H9 (cell line): ENCODE results near the gene BAZ1B. TPM values are rescaled to one million over a fixed set of nuclear protein-coding genes. Genes with fewer than 3 reads are reported as not detected.

ENCODE experiments used
- DNase-seq: peaks from one replicate; pipeline ENCODE4 v3.0.0-alpha.2; 2017
- H2AFZ ChIP-seq: one replicate; pipeline ENCODE4 v1.6.1; 2013; ENCODE audit warnings: mild to moderate bottlenecking, low read length, control low read depth, moderate library complexity
- H2AK5ac ChIP-seq: 2 replicates; pipeline ENCODE4 v1.6.1; 2013; ENCODE audit warnings: low read length, control low read depth, mixed read lengths; ENCODE audit not compliant: insufficient read length
- H2BK120ac ChIP-seq: one replicate; pipeline ENCODE4 v1.6.1; 2013; ENCODE audit warnings: low read depth, mild to moderate bottlenecking, low read length, control low read depth, inconsistent platforms; ENCODE audit not compliant: poor library complexity, severe bottlenecking
- H2BK12ac ChIP-seq: 2 replicates; pipeline ENCODE4 v1.6.1; 2013; ENCODE audit warnings: low read length, control low read depth, mixed read lengths, low read depth; ENCODE audit not compliant: insufficient read length
- H2BK15ac ChIP-seq: 2 replicates; pipeline ENCODE4 v1.6.1; 2013; ENCODE audit warnings: low read depth, low read length, control low read depth
- H2BK20ac ChIP-seq: one replicate; pipeline ENCODE4 v1.6.1; 2013; ENCODE audit warnings: low read depth, mild to moderate bottlenecking, low read length, control low read depth, inconsistent platforms; ENCODE audit not compliant: poor library complexity, severe bottlenecking
- H2BK5ac ChIP-seq: 2 replicates; pipeline ENCODE4 v1.6.1; 2013; ENCODE audit warnings: low read length, control low read depth, mixed read lengths; ENCODE audit not compliant: insufficient read length
- H3K14ac ChIP-seq: 2 replicates; pipeline ENCODE4 v1.6.1; 2013; ENCODE audit warnings: low read length, control low read depth; ENCODE audit not compliant: insufficient read depth
- H3K18ac ChIP-seq: 2 replicates; pipeline ENCODE4 v1.6.1; 2013; ENCODE audit warnings: low read depth, mild to moderate bottlenecking, mixed read lengths, low read length, control low read depth; ENCODE audit not compliant: insufficient read length
- H3K23ac ChIP-seq: 2 replicates; pipeline ENCODE4 v1.6.1; 2013; ENCODE audit warnings: low read length, control low read depth, mixed read lengths, low read depth; ENCODE audit not compliant: insufficient read length
- H3K23me2 ChIP-seq: 2 replicates; pipeline ENCODE4 v1.6.1; 2013; ENCODE audit warnings: low read depth, mild to moderate bottlenecking, mixed read lengths, low read length, control low read depth; ENCODE audit not compliant: insufficient read length, poor library complexity, severe bottlenecking
- H3K27ac ChIP-seq: 2 replicates; pipeline ENCODE4 v1.5.1; 2013; ENCODE audit warnings: low read length, control low read depth, mixed read lengths, low read depth; ENCODE audit not compliant: insufficient read length
- H3K27me3 ChIP-seq: 2 replicates; pipeline ENCODE4 v1.6.1; 2013; ENCODE audit warnings: low read length, control low read depth, inconsistent platforms; ENCODE audit not compliant: insufficient read depth
- H3K4ac ChIP-seq: 2 replicates; pipeline ENCODE4 v1.6.1; 2013; ENCODE audit warnings: low read depth, mild to moderate bottlenecking, control low read depth, inconsistent platforms, low read length, moderate library complexity
- H3K4me1 ChIP-seq: 2 replicates; pipeline ENCODE4 v1.6.1; 2013; ENCODE audit warnings: low read length, control low read depth, inconsistent platforms; ENCODE audit not compliant: insufficient read depth
- H3K4me2 ChIP-seq: 2 replicates; pipeline ENCODE4 v1.6.1; 2013; ENCODE audit warnings: low read length, control low read depth, mixed read lengths; ENCODE audit not compliant: insufficient read length, insufficient read depth
- H3K56ac ChIP-seq: 2 replicates; pipeline ENCODE4 v1.6.1; 2013; ENCODE audit warnings: low read depth, mild to moderate bottlenecking, mixed read lengths, low read length, control low read depth; ENCODE audit not compliant: insufficient read length
- H3K79me1 ChIP-seq: 2 replicates; pipeline ENCODE4 v1.6.1; 2013; ENCODE audit warnings: low read depth, mild to moderate bottlenecking, moderate library complexity, low read length, control low read depth, inconsistent platforms; ENCODE audit not compliant: insufficient read depth, poor library complexity, severe bottlenecking
- H3K79me2 ChIP-seq: 2 replicates; pipeline ENCODE4 v1.6.1; 2013; ENCODE audit warnings: low read length, control low read depth, inconsistent platforms; ENCODE audit not compliant: insufficient read depth
- H3K9ac ChIP-seq: 2 replicates; pipeline ENCODE4 v1.6.1; 2013; ENCODE audit warnings: low read length, control low read depth, mixed read lengths; ENCODE audit not compliant: insufficient read length; ENCODE audit errors: extremely low read depth
- H3K9me3 ChIP-seq: one replicate; pipeline ENCODE4 v1.6.1; 2013; ENCODE audit warnings: low read depth, low read length, inconsistent platforms; ENCODE audit not compliant: control insufficient read depth
- H3T11ph ChIP-seq: one replicate; pipeline ENCODE4 v1.6.1; 2013; ENCODE audit warnings: mild to moderate bottlenecking, low read length, control low read depth, inconsistent platforms
- H4K20me1 ChIP-seq: one replicate; pipeline ENCODE4 v1.6.1; 2013; ENCODE audit not compliant: control insufficient read depth, insufficient read length, insufficient read depth
- H4K5ac ChIP-seq: 2 replicates; pipeline ENCODE4 v1.6.1; 2013; ENCODE audit warnings: low read depth, mild to moderate bottlenecking, mixed read lengths, low read length, control low read depth; ENCODE audit not compliant: insufficient read length
- H4K8ac ChIP-seq: replicated peaks from 2 replicates; pipeline ENCODE4 v1.6.1; 2013; ENCODE audit warnings: low read length, control low read depth, mixed read lengths, low read depth; ENCODE audit not compliant: insufficient read length
- H4K91ac ChIP-seq: 2 replicates; pipeline ENCODE4 v1.6.1; 2013; ENCODE audit warnings: low read depth, mild to moderate bottlenecking, moderate library complexity, mixed read lengths, low read length, control low read depth; ENCODE audit not compliant: insufficient read length
- H3K27ac Mint-ChIP-seq, 3 experiments: 2 replicates in 2 of 3; 3 replicates in 1 of 3; pipeline ENCODE4 v1.8.0; 2020 to 2021; ENCODE audit warnings: mixed read lengths in 3 of 3, mild to moderate bottlenecking in 1 of 3, moderate library complexity in 1 of 3
- H3K27me3 Mint-ChIP-seq: 2 replicates; pipeline ENCODE4 v1.8.0; 2021; ENCODE audit warnings: low read depth, mild to moderate bottlenecking, moderate library complexity, mixed read lengths
- H3K36me3 Mint-ChIP-seq, 3 experiments: 2 replicates in 2 of 3; 3 replicates in 1 of 3; pipeline ENCODE4 v1.8.0; 2020 to 2021; ENCODE audit warnings: low read depth in 3 of 3, mixed read lengths in 3 of 3; ENCODE audit not compliant: insufficient read depth in 1 of 3
- H3K4me1 Mint-ChIP-seq, 2 experiments: 2 replicates each; pipeline ENCODE4 v1.8.0; 2020; ENCODE audit warnings: mixed read lengths in 2 of 2
- H3K4me3 Mint-ChIP-seq, 2 experiments: 2 replicates in 1 of 2; 3 replicates in 1 of 2; pipeline ENCODE4 v1.8.0; 2020 to 2021; ENCODE audit warnings: mild to moderate bottlenecking in 2 of 2, mixed read lengths in 2 of 2, moderate library complexity in 1 of 2
- H3K9me3 Mint-ChIP-seq, 2 experiments: 2 replicates in 1 of 2; 3 replicates in 1 of 2; pipeline ENCODE4 v1.8.0; 2020; ENCODE audit warnings: mild to moderate bottlenecking in 2 of 2, mixed read lengths in 2 of 2, moderate library complexity in 1 of 2
- WGBS: extraction: QIAGEN DNeasy Blood & Tissue Kit; methylation state at CpG from one replicate; pipeline ENCODE4 v1.1.7; 2013; ENCODE audit warnings: missing lambda C conversion rate, low lambda C conversion rate, mixed read lengths; ENCODE audit not compliant: insufficient read length; ENCODE audit errors: extremely low coverage; 5-methylcytosine and 5-hydroxymethylcytosine counted together
- total RNA-seq: library from RNA; stranded (reverse); gene quantifications from 2 replicates; pipeline ENCODE4 v1.2.1, GENCODE V29; 2021
- TF ChIP-seq, protein P1 (sequence below): fragments of 200-600 bp; sonication (generic); conservative IDR thresholded peaks from 3 replicates; pipeline ENCODE4 v1.8.0; 2021; ENCODE audit warnings: antibody characterized with exemption, mild to moderate bottlenecking

BAZ1B gene
- total RNA-seq, 1 experiment from 2014 or later = 96.4 TPM

GRCh38 chr7:73515178-73515577 lies 6.9 kb downstream of the BAZ1B start:
- no CpG with 5 or more reads among the region's 3 CpGs for WGBS
- Histone ChIP-seq H3K9me3 (no peaks in the 10 kb centered on the region), H3K4me2 (no peak overlapping the region), H2BK20ac (no peak overlapping the region), H3K23ac (no peak overlapping the region), H3K14ac (no peak overlapping the region), H4K5ac (no peak overlapping the region), H3K79me1 (peaks cover 20% of the 10 kb centered on the region), H2BK15ac (no peak overlapping the region), H3K4ac (no peak overlapping the region), H2AFZ (no peak overlapping the region), H3K23me2 (peaks cover 4% of the 10 kb centered on the region), H3K18ac (no peak overlapping the region), H2AK5ac (no peak overlapping the region), H3K27ac (no peak overlapping the region), H2BK12ac (no peak overlapping the region), H3K4me1 (no peaks in the 10 kb centered on the region), H3K9ac (no peak overlapping the region), H4K8ac (no peak overlapping the region), H4K91ac (no peak overlapping the region), H3T11ph (no peak overlapping the region), H3K79me2 (peaks cover 65% of the 10 kb centered on the region), H4K20me1 (no peaks in the 10 kb centered on the region), H2BK5ac (no peak overlapping the region), H3K56ac (no peak overlapping the region), H3K27me3 (no peaks in the 10 kb centered on the region), H2BK120ac (no peak overlapping the region)
- Mint-ChIP-seq H3K27ac (peak overlapping the region in 1 of 3 experiments; percentile 46; a peak in 2 of 7 replicates), H3K27me3 (no peaks in the 10 kb centered on the region), H3K4me3 (no peak overlapping the region), H3K9me3 (no peaks in the 10 kb centered on the region; a peak in 1 of 5 replicates), H3K36me3 (peaks cover 40 to 83% (median 78%) of the 10 kb centered on the region in 3 experiments; a peak in 6 of 7 replicates), H3K4me1 (peaks cover 16 to 18% of the 10 kb centered on the region in 2 experiments)
- TF ChIP-seq, protein P1, sequence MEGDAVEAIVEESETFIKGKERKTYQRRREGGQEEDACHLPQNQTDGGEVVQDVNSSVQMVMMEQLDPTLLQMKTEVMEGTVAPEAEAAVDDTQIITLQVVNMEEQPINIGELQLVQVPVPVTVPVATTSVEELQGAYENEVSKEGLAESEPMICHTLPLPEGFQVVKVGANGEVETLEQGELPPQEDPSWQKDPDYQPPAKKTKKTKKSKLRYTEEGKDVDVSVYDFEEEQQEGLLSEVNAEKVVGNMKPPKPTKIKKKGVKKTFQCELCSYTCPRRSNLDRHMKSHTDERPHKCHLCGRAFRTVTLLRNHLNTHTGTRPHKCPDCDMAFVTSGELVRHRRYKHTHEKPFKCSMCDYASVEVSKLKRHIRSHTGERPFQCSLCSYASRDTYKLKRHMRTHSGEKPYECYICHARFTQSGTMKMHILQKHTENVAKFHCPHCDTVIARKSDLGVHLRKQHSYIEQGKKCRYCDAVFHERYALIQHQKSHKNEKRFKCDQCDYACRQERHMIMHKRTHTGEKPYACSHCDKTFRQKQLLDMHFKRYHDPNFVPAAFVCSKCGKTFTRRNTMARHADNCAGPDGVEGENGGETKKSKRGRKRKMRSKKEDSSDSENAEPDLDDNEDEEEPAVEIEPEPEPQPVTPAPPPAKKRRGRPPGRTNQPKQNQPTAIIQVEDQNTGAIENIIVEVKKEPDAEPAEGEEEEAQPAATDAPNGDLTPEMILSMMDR = no peak
- DNase-seq = no peak
